ENCODE results near the gene TBC1D9.

DNA sequence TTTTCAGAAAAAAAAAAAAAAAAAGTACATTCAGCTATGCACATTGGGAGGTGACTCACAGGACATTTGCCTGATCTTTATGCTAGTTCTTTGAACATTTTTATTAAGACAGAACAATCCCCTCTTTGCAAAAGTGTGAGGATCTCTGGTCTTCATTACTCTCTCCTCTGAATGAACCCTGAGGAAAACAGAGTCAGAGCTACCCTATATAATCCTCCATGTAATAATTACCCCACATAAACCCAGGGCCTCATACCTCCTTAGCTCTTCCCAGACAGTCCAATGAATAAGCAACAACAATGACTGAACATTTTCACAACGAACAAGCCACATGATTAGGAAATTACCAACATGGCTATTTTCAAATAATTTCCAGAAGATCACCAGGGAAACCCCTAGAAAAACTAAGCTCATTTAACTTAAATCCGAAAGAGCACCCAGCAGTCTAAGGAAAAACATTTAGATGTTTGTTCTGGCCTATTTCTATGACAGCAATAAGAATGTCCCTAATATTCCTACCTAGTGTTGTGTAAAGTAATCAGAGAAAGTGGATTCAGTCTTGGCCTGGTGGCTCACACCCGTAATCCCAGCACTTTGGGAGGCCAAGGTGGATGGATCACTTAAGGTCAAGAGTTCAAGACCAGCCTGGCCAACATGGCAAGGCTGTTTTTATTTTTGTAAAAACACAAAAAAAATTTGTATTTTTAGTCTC is 37.8 kb downstream of the TBC1D9 start:
- TF ChIP-seq, protein P1, sequence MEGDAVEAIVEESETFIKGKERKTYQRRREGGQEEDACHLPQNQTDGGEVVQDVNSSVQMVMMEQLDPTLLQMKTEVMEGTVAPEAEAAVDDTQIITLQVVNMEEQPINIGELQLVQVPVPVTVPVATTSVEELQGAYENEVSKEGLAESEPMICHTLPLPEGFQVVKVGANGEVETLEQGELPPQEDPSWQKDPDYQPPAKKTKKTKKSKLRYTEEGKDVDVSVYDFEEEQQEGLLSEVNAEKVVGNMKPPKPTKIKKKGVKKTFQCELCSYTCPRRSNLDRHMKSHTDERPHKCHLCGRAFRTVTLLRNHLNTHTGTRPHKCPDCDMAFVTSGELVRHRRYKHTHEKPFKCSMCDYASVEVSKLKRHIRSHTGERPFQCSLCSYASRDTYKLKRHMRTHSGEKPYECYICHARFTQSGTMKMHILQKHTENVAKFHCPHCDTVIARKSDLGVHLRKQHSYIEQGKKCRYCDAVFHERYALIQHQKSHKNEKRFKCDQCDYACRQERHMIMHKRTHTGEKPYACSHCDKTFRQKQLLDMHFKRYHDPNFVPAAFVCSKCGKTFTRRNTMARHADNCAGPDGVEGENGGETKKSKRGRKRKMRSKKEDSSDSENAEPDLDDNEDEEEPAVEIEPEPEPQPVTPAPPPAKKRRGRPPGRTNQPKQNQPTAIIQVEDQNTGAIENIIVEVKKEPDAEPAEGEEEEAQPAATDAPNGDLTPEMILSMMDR (IDR thresholded peaks at IDR 0.05) = no peak
- no peak for TF ChIP-seq POLR2A (IDR thresholded peaks at IDR 0.05)

Measured in right lobe of liver (tissue), 4 donors.